ENCODE results near the gene RNH1.

RNH1 gene

DNA sequence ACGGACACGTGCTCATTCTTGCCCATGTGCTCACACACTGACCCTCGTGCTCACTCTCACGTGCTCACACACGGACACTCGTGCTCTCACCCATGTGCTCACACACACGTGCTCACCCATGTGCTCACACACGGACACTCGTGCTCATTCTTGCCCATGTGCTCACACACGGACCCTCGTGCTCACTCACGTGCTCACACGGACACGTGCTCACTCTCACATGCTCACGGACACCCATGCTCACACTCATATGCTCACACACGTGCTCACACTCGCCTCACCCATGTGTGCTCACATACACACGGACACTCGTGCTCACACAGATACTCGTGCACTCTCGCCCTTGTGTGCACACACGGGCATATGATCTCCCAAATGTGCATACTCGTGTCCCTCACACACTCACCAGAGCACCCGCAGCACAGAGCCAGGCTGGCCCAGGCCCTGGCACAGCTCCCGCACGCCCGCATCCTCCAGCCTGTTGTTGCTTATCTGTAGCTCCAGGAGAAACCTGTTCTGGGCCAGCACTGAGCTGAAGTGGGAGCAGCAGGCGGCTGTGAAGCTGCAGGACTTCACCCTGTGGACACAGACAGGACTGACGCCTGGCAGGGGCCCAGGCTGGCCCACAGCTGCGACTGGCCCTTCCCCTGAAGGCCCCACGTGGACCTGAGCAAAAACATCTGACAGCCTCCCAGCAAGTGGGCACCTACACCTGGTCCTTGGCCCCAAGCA lies 9.3 kb downstream of the RNH1 start:
- no peak for DNase-seq

DNA sequence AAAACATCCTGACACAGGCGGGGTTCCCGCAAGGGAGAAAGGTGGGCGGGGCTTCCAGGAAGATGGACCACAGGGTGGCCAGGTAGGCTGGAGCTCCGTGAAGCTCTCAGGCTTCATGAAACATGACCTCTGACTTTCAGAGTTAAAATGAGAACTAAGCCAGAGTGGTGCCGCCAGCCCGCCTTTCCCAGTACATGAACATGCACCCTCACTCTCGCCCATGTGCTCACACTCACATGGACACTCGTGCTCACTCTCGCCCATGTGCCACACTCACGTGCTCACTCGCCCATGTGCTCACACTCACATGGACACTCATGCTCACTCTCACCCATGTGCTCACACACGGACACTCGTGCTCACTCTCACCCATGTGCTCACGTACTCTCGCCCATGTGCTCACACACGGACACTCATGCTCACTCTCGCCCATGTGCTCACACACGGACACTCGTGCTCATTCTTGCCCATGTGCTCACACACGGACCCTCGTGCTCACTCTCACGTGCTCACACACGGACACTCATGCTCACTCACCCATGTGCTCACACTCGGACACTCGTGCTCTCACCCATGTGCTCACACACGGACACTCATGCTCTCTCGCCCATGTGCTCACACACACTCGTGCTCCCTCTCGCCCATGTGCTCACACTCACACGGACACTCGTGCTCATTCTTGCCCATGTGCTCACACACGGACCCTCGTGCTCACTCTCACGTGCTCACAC lies 10.0 kb downstream of the RNH1 start:
- DNase-seq, result no peak

DNA sequence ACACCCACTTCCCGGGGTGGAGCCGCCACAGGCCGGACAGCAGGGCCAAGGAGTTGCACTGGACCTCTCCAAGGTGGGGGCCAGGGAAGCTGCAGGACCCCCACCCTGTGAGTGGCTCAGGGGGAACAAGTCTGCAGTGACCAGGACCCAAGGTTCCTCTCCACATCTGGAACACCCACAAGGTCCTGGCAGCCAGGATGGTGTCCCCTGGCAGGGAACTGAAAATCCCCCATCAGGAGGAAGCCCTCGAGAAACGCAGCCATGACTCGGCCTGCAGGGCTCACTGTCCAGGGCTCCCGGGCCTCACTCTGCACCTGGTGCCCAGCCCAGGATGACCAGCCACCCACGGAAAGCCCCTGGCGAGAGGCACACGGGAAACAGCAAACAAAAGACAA lies 11.5 kb downstream of the RNH1 start:
- no peak for DNase-seq

DNA sequence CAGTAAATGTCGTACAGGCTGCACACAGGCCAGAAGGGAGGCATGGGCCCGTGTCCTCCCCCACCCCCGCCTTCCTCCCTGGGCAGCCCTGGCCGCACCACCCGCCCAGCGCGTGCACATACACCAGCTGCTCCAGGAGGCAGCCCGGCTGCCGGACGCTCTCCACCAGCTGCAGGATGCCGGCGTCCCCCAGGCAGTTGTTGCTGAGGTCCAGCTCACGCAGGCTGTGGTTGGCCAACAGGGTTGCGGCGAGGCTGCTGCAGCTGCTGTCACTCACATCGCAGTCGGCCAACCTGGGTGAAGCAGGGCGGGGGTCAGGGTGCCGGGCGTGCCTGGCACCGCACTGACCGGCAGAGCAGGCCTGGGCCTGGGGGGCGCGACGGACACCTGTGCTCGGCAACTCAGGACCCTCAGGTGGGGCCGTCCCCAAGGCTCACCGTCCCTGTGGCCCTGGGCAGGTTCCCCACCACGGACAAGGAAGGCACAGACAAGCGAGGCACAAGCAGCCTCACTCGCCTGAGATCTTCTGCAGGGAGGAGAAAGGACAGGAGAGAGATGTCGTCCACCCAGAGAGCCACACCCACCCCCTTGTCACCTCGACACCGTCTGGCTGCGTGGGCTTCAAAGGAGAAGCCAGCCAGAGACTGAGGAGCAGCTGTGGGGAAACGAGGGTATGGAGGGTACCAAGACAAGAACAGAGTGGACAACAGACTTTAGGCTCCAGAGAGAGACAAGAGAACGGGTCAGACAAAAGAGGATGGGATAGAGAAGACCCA lies 12.1 kb downstream of the RNH1 start:
- DNase-seq, result peak; percentile 53 to 82

DNA sequence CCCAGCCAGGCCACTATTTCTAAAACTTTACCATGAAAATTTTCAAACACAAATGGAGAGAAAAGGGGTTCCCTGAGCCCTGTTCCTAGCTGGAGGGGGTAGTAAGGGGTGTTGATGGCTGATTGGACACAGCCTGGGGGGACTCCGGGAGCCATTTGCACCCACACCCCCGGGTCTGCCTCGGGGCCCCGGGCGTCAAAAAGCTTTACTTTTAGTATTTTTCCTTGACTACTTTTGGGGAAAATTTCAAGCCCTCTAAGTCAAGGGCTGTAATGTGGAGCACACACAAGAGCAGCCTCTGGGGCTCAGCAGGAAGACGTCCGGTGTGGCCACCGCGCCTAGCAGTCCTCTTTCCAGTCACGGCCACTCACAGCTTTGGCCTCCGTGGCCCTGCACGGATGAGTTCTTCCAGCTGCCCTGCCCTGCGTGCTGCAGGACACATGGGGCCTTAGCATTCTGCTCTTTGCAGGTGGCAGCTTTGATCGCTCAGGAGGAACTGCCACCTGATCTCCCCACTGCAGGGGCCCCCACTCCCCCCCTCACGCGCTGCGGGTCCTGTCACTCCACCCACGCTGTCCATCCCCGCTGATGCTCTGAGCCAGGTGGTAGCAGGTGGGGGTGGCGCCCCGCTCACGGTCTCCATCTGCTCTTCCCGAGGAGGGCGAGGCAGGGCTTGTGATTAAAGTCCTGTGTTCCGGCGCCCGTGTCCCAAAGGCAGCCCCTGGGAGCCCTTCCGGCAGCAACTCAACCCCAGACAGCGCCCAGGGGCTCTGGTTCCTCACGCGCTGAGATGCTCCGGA lies 14.4 kb downstream of the RNH1 start:
- peak in 1 of 2 experiments; percentile 6 for DNase-seq

DNA sequence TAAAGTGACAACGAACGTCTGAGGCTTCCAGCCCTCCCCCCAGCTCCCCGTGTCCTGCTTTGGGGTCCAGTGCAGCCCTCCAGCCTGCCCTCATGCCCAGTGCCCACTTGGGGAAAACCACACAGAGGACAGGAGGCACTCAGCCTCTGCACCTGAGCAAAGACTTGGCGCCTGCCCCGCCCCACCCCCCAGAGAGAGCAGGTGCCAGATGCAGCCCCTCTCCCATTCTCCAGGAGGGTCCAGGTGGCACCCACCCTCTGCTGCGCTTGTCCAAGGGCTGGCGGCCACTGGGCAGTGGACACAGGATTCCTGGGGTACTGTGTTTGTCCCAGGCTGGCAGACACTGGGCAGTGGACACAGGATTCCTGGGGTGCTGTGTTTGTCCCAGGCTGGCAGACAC lies 15.7 kb downstream of the RNH1 start:
- no peak for DNase-seq

DNA sequence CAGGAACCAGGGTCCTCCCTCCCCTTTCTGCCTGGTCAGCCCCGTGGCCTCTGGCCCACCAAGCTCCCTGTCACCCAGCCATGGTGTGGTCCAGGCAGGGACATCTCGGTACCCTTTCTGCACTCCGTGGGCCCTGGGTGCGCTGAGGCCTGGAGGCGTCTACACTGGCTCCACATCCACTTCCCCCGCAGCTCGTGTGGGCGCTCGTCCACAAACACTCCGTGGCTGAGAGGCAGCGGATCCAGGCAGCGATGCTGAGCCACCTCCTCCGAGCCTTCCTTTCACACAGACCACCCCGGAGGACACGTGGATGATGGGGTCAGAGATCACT lies 16.1 kb downstream of the RNH1 start:
- no peak for DNase-seq

DNA sequence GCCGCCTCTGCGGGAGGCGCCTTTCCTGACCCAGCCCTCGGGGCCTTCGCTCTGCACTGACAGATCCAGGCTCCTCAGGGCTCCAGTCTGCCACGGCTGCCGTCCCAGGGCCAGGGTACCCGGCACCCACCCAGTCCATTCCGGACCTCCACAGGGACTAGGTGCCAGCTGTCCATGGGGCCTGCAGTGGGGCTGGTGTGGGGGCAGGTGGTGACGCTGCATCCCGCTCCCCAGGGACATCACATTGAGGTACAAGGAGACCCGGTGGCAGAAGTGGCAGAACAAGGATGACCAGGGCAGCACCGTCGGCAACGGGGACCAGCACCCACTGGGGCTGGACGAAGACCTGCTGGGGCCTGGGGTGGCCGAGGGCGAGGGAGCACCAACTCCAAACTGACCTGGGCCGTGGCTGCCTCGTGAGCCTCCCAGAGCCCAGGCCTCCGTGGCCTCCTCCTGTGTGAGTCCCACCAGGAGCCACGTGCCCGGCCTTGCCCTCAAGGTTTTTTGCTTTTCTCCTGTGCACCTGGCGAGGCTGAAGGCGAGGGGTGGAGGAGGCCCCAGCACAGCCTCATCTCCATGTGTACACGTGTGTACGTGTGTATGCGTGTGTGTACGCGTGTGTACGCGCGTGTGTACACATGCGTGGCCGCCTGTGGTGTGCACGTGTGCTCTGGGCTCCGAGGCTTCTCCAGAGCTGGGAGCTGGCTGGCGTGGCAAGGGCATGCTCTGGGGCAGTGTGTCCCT lies 16.7 kb downstream of the RNH1 start:
- no peak for DNase-seq

DNA sequence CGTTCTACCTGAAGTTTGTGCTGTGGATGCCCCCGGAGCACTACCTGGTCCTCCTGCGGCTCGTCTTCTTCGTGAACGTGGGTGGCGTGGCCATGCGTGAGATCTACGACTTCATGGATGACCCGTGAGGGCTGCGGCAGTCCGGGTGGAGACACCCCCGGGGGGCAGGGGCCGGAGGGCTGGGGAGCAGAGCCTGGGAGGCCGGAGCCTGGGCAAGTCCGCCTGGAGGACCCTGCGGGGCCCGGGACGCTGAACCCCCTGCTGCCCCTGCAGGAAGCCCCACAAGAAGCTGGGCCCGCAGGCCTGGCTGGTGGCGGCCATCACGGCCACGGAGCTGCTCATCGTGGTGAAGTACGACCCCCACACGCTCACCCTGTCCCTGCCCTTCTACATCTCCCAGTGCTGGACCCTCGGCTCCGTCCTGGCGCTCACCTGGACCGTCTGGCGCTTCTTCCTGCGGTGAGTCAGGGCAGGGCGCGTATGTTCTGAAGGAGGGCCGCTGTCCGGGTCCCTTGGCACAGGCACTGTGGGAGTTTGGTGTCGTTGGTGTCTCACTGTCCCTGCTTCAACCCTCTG lies 17.3 kb downstream of the RNH1 start:
- no peak for DNase-seq

DNA sequence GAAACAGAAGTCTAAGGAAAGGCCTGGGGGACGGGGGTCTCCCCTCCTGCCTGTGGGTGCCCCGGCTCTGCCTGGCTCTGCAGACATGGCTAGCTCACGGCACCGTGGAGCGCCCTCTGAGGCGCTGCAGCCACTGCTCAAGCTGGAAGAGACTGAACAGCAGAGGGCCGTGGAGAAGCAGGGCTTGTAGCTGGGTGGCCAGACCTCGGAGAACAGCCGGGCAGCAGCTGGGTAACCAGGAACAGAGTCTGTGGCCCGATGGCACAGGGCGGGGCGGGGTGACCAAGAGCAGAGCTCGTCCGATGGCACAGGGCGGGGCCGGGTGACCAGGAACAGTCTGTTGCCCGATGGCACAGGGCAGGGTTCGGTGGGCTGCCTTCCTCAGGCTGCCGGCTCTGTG lies 18.1 kb downstream of the RNH1 start:
- DNase-seq, result no peak

DNA sequence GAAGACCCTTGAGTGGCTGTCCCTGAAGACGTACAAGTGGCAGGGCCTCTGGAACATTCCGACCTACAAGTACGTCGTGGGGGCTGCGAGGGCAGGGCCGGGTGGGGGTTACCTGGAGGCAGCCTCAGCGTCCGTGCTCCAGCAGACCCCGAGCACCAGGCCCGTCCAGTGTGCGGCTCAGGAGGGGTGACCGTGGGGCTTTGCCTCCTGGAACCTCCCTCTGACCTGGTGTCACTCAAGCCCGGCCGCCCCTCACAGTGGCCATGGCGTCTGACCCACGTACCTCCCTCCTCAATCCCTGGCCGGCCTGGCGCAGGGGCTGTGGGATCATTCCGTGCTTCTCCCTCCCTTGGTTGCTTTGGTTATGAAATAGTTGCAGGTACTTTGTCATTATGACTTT lies 18.5 kb downstream of the RNH1 start:
- DNase-seq, result no peak

DNA sequence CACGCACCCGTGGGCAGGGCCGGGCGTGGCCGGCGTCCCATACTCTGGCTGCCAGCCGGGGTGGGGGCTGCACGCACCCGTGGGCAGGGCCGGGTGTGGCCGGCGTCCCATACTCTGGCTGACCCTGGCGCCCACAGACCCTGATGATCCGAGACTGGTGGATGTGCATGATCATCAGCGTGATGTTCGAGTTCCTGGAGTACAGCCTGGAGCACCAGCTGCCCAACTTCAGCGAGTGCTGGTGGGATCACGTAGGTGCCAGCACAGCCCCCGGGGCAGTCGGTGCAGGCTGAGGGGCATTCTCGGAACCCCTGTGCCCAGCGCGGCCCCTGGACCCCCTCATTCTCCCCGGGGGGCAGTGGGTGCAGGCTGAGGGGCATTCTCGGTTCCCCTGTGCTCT lies 19.0 kb downstream of the RNH1 start:
- no peak for DNase-seq

DNA sequence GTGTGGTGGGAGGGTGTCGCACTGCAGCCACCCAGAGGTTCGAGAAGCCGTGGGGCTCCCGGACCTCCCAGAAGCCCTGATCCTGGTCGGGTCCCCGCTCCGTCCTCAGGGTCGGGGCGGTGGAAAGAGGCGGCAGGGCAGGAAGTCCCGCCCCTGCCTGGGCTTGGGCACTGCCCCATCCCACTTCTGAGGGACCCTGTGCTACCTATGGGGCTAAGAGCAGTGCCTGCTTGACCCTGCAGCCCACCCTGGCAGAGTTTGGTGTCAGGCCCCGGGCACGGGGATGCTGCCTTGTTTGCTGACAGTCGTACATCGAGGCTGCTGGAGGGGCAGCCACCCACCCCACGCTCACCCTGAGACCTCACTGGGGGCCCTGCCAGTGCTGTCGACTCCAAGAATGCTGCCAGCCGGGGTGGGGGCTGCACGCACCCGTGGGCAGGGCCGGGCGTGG lies 19.4 kb downstream of the RNH1 start:
- no peak for DNase-seq

DNA sequence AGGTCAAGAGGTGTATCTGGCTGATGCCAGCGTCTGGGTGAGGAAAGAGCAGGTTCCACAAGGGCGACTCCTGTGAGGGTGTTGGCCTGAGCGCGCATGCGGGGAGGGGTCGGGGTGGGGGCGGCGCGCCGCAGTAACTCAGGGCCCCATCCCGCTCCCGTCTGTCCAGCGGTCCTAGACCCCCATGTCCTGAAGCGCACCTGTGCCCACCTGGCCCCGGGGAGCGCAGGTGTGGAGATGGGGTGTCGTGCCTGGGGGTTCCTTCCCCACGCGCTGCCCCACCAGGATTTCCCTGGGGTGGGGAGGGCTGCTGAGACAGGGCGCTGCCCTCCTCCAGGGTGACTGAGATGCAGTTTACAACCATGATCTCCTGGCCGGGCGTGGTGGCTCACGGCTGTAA lies 20.9 kb downstream of the RNH1 start:
- no peak for DNase-seq

DNA sequence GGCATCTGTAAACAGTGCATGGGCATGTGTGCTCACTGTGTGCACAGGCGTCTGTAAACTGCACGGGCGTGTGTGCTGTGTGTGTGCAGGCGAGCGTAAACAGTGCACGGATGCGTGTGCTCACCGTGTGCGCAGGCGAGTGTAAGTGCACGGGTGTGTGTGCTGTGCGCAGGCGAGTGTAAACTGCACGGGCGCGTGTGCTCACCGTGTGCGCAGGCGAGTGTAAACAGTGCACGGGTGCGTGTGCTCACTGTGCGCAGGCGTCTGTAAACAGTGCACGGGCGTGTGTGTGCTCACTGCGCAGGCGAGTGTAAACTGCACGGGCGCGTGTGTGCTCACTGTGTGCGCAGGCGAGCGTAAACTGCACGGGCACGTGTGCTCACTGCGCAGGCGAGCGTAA lies 22.4 kb downstream of the RNH1 start:
- no peak for DNase-seq

DNA sequence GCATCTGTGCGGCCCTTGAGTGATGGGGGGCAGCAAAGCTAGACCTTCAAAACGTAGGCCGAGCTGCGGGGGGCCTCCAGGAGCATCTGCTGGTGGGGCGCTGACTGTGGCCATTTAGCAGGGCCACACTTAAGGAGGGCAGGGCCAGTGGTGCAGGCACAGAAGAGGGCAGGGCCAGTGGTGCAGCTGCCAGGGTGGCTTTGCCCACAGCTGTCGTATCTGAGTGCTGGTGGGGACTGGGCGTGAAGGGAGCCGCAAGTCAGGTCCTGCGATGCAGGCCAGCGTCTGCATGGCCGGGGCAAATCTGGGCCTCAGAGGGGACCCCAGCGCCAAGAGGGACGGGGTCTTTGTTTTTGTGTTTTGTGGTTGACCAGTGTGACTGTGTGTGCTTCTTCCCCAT lies 27.7 kb downstream of the RNH1 start:
- no peak for DNase-seq

DNA sequence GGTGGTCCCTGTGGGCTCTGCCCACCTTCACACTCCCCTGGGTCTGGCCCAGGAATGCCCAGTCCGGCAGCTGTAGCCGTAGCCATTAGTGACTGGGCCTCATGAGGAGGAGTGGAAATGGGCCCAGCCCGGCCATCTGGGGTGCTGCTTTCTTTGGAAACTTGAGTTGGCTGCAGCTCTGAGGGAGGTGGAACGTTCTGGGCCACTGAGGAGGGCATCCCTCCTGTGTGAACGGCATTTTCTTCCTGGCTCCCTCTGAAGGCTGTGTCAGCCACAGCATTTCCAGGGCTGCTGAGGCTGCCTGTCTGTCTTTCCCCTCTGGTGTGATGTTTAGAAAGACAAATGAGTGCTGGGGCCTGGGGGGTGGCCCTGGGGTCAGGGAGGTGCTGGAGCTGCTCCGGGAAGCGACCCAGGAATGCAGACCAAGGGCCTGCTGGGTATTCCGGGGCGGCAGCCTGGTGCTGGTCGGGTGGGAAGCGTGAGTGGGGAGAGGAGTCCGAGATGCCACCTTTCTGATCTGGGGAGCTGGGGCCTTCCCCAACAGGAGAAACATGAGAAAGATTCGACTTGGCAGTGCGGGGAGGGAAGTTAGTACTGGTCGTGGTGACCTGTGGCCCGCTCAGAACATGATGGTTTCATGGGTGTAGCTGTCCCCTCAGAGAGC lies 29.9 kb downstream of the RNH1 start:
- no peak for DNase-seq

DNA sequence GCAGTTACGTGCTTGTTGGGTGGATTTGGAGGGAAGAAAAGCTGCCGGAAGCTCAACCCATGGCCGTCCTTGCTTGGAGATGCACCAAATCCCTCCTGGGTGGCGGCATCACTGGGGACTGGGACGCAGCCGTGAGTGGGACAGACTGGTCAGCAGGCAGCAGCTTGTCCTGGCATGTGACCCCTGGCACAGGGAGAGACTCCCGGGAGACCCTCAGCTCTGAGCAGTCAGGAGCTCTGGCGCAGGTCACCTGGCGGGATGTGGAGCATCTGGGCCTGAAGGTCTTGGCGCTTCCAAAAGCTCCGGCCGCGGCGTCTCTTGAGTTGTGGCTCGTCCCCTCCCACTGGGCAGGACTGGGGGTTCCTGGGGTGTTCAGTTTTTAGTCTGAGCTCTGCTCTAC lies 30.6 kb downstream of the RNH1 start:
- no peak for DNase-seq

DNA sequence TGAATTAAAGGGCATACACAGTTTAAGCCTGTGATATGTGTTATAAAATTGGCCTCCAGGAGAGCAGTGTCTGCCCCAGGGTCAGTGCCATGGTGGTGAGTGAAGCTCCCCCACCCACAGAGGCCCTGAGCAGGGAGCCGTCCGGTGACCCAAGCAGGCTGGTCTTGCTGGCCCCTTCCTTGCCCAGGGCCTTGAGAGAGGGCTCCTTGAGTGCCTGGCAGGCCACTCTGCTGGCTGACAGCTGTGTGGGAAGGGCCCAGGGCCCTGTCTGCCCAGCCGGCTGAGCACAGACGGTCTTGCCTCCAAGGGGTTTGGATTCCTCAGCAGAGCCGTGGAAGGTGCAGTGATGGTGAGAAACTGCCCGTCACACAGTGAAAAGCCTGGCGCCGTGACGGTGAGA lies 31.1 kb downstream of the RNH1 start:
- no peak for DNase-seq

DNA sequence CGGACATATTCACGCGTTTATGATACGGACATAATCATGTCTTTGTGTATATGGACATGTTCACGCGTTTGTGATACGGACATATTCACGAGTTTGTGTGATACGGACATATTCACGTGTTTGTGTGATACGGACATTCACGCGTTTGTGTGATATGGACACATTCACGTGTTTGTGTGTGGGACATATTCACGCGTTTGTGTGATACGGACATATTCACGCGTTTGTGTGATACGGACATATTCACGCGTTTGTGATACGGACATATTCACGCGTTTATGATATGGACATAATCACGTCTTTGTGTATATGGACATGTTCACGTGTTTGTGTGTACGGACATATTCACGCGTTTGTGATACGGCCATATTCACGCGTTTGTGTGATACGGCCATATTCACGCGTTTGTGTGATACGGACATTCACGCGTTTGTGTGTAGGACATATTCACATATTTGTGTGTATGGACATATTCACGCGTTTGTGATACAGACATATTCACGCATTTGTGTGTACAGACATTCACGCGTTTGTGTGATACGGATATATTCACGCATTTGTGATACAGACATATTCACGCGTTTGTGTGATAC lies 32.0 kb downstream of the RNH1 start:
- DNase-seq, result no peak

Measured in SHP77 (cell line).